Measurements from ENCODE around the gene TLK2. TPM values are rescaled to one million over a fixed set of nuclear protein-coding genes. Genes with fewer than 3 reads are reported as not detected.
A peak's percentile ranks its signal among the peaks of the same experiment; 100 is the strongest.
"Not testable (repeated sequence)": the region's sequence is repeated elsewhere in the genome, so short reads cannot be mapped to it uniquely, and the experiment has no call there.

The TLK2 gene
- total RNA-seq, 1 donor from 2014 or later = 52.8 TPM

DNA sequence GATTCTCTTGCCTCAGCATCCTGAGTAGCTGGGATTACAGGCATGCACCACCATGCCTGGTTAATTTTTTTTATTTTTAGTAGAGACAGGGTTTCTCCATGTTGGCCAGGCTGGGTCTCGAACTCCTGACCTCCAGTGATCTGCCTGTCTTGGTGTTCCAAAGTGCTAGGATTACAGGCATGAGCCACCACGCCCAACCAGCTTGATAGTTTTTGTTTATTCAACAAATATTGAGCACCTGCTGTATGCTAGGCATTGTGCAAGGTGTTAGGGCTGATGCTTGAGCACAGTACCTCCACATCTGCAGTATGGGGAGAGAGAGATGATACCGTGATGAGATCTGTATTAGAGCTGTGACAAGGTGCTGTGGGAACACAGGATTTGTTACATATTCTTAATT, 3.9 kb downstream of the TLK2 start:
- H3K27ac Mint-ChIP-seq (ENCODE audit: unreplicated experiment); H3K36me3 Mint-ChIP-seq (ENCODE audit: low read depth); H3K27me3 Mint-ChIP-seq (ENCODE audit: low read depth); DNase-seq (ENCODE audit: low read depth, low spot score); H3K9me3 Mint-ChIP-seq; H3K4me3 Mint-ChIP-seq: not testable (repeated sequence)
- peaks cover 30% of the 10 kb centered on the region for H3K4me1 Mint-ChIP-seq

GRCh38 chr17:62490990-62491389, 12.4 kb downstream of the TLK2 start:
- not testable (repeated sequence) for H3K4me1 Mint-ChIP-seq; H3K27me3 Mint-ChIP-seq (ENCODE audit: low read depth); DNase-seq (ENCODE audit: low read depth, low spot score); H3K27ac Mint-ChIP-seq (ENCODE audit: unreplicated experiment); H3K9me3 Mint-ChIP-seq; H3K36me3 Mint-ChIP-seq (ENCODE audit: low read depth); H3K4me3 Mint-ChIP-seq

GRCh38 chr17:62493049-62493655, 14.5 kb downstream of the TLK2 start:
- H3K27ac Mint-ChIP-seq (ENCODE audit: unreplicated experiment); DNase-seq (ENCODE audit: low read depth, low spot score); H3K9me3 Mint-ChIP-seq; H3K36me3 Mint-ChIP-seq (ENCODE audit: low read depth); H3K27me3 Mint-ChIP-seq (ENCODE audit: low read depth); H3K4me3 Mint-ChIP-seq: not testable (repeated sequence)
- peaks cover 13% of the 10 kb centered on the region for H3K4me1 Mint-ChIP-seq

- not testable (repeated sequence) for H3K27me3 Mint-ChIP-seq (ENCODE audit: low read depth); H3K4me3 Mint-ChIP-seq; H3K36me3 Mint-ChIP-seq (ENCODE audit: low read depth); DNase-seq (ENCODE audit: low read depth, low spot score); H3K9me3 Mint-ChIP-seq
- Mint-ChIP-seq H3K27ac (ENCODE audit: unreplicated experiment) (peak overlapping the region; percentile 19), H3K4me1 (peaks cover 13% of the 10 kb centered on the region)
These were observed 15.4 kb downstream of the TLK2 start for GRCh38 chr17:62494073-62494472.

GRCh38 chr17:62496344-62496743, 17.7 kb downstream of the TLK2 start:
- peak overlapping the region; percentile 27 for H3K27ac Mint-ChIP-seq (ENCODE audit: unreplicated experiment)
- H3K27me3 Mint-ChIP-seq (ENCODE audit: low read depth); H3K9me3 Mint-ChIP-seq; H3K36me3 Mint-ChIP-seq (ENCODE audit: low read depth); DNase-seq (ENCODE audit: low read depth, low spot score): not testable (repeated sequence)
- peaks cover 13% of the 10 kb centered on the region for H3K4me1 Mint-ChIP-seq
- peak overlapping the region; percentile 21 for H3K4me3 Mint-ChIP-seq

DNA sequence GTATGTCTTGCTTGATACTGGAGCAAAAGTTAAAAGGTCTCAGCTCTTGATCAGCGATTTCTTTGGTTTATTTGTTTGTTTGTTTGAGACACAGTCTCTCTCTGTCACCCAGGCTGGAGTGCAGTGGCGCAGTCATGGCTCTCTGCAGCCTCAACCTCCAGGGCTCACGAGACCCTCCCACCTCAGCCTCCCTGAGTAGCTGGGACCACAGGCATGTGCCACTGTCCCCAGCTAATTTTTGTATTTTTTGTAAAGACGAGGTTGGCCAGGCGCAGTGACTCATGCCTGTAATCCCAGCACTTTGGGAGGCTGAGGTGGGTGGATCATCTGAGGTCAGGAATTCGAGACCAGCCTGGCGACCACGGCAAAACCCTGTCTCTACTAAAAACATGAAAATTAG, 20.2 kb downstream of the TLK2 start:
- H3K36me3 Mint-ChIP-seq (ENCODE audit: low read depth); H3K27me3 Mint-ChIP-seq (ENCODE audit: low read depth); H3K4me3 Mint-ChIP-seq; H3K27ac Mint-ChIP-seq (ENCODE audit: unreplicated experiment); H3K4me1 Mint-ChIP-seq; H3K9me3 Mint-ChIP-seq; DNase-seq (ENCODE audit: low read depth, low spot score): not testable (repeated sequence)

GRCh38 chr17:62500463-62500862, 21.8 kb downstream of the TLK2 start:
- H3K9me3 Mint-ChIP-seq; H3K36me3 Mint-ChIP-seq (ENCODE audit: low read depth); H3K27ac Mint-ChIP-seq (ENCODE audit: unreplicated experiment); DNase-seq (ENCODE audit: low read depth, low spot score); H3K27me3 Mint-ChIP-seq (ENCODE audit: low read depth); H3K4me1 Mint-ChIP-seq; H3K4me3 Mint-ChIP-seq: not testable (repeated sequence)

GRCh38 chr17:62504857-62505256, 26.2 kb downstream of the TLK2 start:
- not testable (repeated sequence) for H3K36me3 Mint-ChIP-seq (ENCODE audit: low read depth); H3K9me3 Mint-ChIP-seq; H3K4me3 Mint-ChIP-seq; DNase-seq (ENCODE audit: low read depth, low spot score); H3K27ac Mint-ChIP-seq (ENCODE audit: unreplicated experiment); H3K27me3 Mint-ChIP-seq (ENCODE audit: low read depth)
- peaks cover 13% of the 10 kb centered on the region for H3K4me1 Mint-ChIP-seq

DNA sequence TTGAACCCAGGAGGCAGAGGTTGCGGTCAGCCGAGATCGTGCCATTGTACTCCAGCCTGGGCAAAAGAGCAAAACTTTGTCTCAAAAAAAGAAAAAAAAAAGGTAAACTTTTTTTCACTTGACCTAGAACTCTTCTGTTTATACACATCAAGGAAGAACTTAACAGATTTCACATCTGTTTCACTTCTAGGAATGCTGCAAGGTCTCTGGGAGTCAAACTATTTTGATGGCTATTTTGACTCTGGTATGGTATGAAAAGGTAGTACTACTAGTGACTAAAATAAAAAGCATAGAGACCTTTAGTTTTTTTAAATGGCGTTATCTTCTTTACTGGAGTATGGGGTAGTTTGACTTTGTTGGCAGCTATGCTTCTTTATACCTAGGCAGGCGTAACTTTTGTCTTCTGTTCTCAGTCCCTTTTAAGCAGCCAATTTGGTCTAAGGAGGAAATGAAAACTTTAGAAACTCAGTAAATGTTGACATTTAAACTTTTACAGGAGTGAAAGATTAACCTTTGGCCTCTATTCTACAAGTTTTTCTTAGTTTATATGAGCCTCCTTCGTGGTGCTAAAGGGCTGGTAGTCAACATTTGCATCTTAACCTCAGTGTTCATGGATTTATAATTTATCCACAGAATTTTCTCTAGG, 28.7 kb downstream of the TLK2 start:
- H3K27me3 Mint-ChIP-seq (ENCODE audit: low read depth); DNase-seq (ENCODE audit: low read depth, low spot score); H3K9me3 Mint-ChIP-seq; H3K36me3 Mint-ChIP-seq (ENCODE audit: low read depth); H3K27ac Mint-ChIP-seq (ENCODE audit: unreplicated experiment); H3K4me3 Mint-ChIP-seq: not testable (repeated sequence)
- peaks cover 13% of the 10 kb centered on the region for H3K4me1 Mint-ChIP-seq

- not testable (repeated sequence) for H3K4me3 Mint-ChIP-seq; DNase-seq (ENCODE audit: low read depth, low spot score); H3K27ac Mint-ChIP-seq (ENCODE audit: unreplicated experiment); H3K36me3 Mint-ChIP-seq (ENCODE audit: low read depth); H3K9me3 Mint-ChIP-seq; H3K27me3 Mint-ChIP-seq (ENCODE audit: low read depth)
- peaks cover 13% of the 10 kb centered on the region for H3K4me1 Mint-ChIP-seq
These were observed 31.7 kb downstream of the TLK2 start for GRCh38 chr17:62510247-62510819.

DNA sequence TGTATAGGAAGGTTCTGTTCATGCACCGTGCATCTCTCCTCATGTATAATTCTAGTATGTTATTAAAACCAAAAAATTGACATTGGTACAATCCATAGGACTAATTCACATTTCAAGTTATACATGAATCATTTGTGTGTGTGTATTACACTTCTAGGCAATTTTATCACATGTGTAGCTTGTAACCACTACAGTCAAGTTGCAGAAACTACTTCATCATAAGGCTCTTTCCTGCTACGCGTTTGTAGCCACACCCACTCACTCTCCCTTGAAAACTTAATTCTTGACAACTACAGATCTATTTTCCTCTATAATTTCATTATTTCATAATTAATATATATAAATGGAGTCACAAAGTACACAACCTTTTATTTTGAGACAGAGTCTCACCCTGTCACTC, 32.4 kb downstream of the TLK2 start:
- not testable (repeated sequence) for H3K9me3 Mint-ChIP-seq; H3K4me3 Mint-ChIP-seq; H3K27me3 Mint-ChIP-seq (ENCODE audit: low read depth); H3K27ac Mint-ChIP-seq (ENCODE audit: unreplicated experiment); DNase-seq (ENCODE audit: low read depth, low spot score); H3K36me3 Mint-ChIP-seq (ENCODE audit: low read depth)
- H3K4me1 Mint-ChIP-seq = peaks cover 13% of the 10 kb centered on the region

GRCh38 chr17:62516376-62516775, 37.8 kb downstream of the TLK2 start:
- H3K4me3 Mint-ChIP-seq; H3K9me3 Mint-ChIP-seq; H3K27me3 Mint-ChIP-seq (ENCODE audit: low read depth); H3K27ac Mint-ChIP-seq (ENCODE audit: unreplicated experiment); H3K4me1 Mint-ChIP-seq; DNase-seq (ENCODE audit: low read depth, low spot score): not testable (repeated sequence)
- peaks cover 10% of the 10 kb centered on the region for H3K36me3 Mint-ChIP-seq (ENCODE audit: low read depth)

DNA sequence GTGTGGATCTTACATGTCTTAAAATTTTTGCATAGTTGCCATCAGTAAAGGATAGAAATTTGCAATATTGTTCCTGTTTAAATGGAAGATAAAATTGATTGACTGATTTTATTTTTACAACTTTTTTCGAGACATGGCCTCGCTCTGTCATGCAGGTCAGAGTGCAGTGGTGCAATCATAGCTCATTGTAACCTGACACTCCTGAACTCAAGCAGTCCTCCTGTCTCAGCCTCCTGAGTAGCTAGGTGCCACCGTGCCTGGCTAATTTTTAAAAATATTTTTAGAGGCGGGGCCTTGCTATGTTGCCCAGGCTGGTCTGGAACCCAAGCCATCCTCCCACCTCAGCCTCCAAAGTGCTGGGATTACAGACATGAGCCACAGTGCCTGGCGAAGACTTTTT, 42.7 kb downstream of the TLK2 start:
- H3K27ac Mint-ChIP-seq (ENCODE audit: unreplicated experiment); H3K36me3 Mint-ChIP-seq (ENCODE audit: low read depth); DNase-seq (ENCODE audit: low read depth, low spot score); H3K9me3 Mint-ChIP-seq; H3K4me1 Mint-ChIP-seq; H3K4me3 Mint-ChIP-seq; H3K27me3 Mint-ChIP-seq (ENCODE audit: low read depth): not testable (repeated sequence)

GRCh38 chr17:62524077-62524476, 45.5 kb downstream of the TLK2 start:
- H3K9me3 Mint-ChIP-seq; H3K36me3 Mint-ChIP-seq (ENCODE audit: low read depth); H3K27ac Mint-ChIP-seq (ENCODE audit: unreplicated experiment); H3K4me1 Mint-ChIP-seq; DNase-seq (ENCODE audit: low read depth, low spot score); H3K27me3 Mint-ChIP-seq (ENCODE audit: low read depth); H3K4me3 Mint-ChIP-seq: not testable (repeated sequence)

Data from neural crest cell (in vitro differentiated cells).